Astrocyte (in vitro differentiated cells and primary cell): ENCODE measurements around the gene RGS17. TPM values are rescaled to one million over a fixed set of nuclear protein-coding genes. Genes with fewer than 3 reads are reported as not detected.
"Not testable (repeated sequence)": the region's sequence is repeated elsewhere in the genome, so short reads cannot be mapped to it uniquely, and the experiment has no call there.

Experiments
- DNase-seq: peaks from one replicate; pipeline ENCODE4 v3.0.0-alpha.2; 2010; ENCODE audit warnings: low read depth
- FAIRE-seq: peaks from 2 replicates; lab custom pipeline; 2011; peaks lifted over from hg19 to GRCh38; lab: Jason Lieb, UNC
- H2AFZ ChIP-seq: 2 replicates; pipeline ENCODE4 v1.6.0; 2012; ENCODE audit warnings: low read depth, low read length, inconsistent platforms
- H3K27ac ChIP-seq: 2 replicates; pipeline ENCODE4 v1.5.1; 2011; ENCODE audit warnings: low read depth, low read length, inconsistent platforms
- H3K27me3 ChIP-seq: 2 replicates; pipeline ENCODE4 v1.6.0; 2011; ENCODE audit warnings: low read length, inconsistent platforms; ENCODE audit not compliant: insufficient read depth
- H3K36me3 ChIP-seq: 2 replicates; pipeline ENCODE4 v1.5.1; 2011; ENCODE audit warnings: low read length, inconsistent platforms; ENCODE audit not compliant: insufficient read depth
- H3K4me1 ChIP-seq: 2 replicates; pipeline ENCODE4 v1.5.1; 2011; ENCODE audit warnings: low read length, inconsistent platforms; ENCODE audit not compliant: insufficient read depth
- H3K4me2 ChIP-seq: 2 replicates; pipeline ENCODE4 v1.6.0; 2012; ENCODE audit warnings: low read length, inconsistent platforms
- H3K4me3 ChIP-seq: 2 replicates; pipeline ENCODE4 v1.5.1; 2011; ENCODE audit warnings: low read depth, mild to moderate bottlenecking, low read length, inconsistent platforms; ENCODE audit not compliant: insufficient read depth
- H3K79me2 ChIP-seq: 2 replicates; pipeline ENCODE4 v1.6.0; 2012; ENCODE audit warnings: mild to moderate bottlenecking, low read length, inconsistent platforms; ENCODE audit not compliant: insufficient read depth
- H3K9ac ChIP-seq: 2 replicates; pipeline ENCODE4 v1.6.0; 2012; ENCODE audit warnings: mild to moderate bottlenecking, low read length, inconsistent platforms
- H3K9me3 ChIP-seq: 2 replicates; pipeline ENCODE4 v1.5.1; 2012; ENCODE audit warnings: low read depth, mild to moderate bottlenecking, low read length, inconsistent platforms; ENCODE audit not compliant: insufficient read depth
- H4K20me1 ChIP-seq: 2 replicates; pipeline ENCODE4 v1.6.0; 2012; ENCODE audit warnings: low read length, inconsistent platforms; ENCODE audit not compliant: insufficient read depth
- H3K27ac Mint-ChIP-seq: one replicate; pipeline ENCODE4 v1.8.0; 2021; ENCODE audit warnings: mild to moderate bottlenecking, mixed read lengths; ENCODE audit not compliant: unreplicated experiment
- H3K27me3 Mint-ChIP-seq: one replicate; pipeline ENCODE4 v1.8.0; 2021; ENCODE audit warnings: low read depth, mixed read lengths; ENCODE audit not compliant: unreplicated experiment
- H3K36me3 Mint-ChIP-seq: one replicate; pipeline ENCODE4 v1.8.0; 2021; ENCODE audit warnings: low read depth, mixed read lengths; ENCODE audit not compliant: unreplicated experiment
- H3K4me1 Mint-ChIP-seq: one replicate; pipeline ENCODE4 v1.8.0; 2021; ENCODE audit warnings: low read depth, mixed read lengths; ENCODE audit not compliant: unreplicated experiment
- H3K4me3 Mint-ChIP-seq: one replicate; pipeline ENCODE4 v1.8.0; 2021; ENCODE audit warnings: mild to moderate bottlenecking, moderate library complexity, mixed read lengths; ENCODE audit not compliant: unreplicated experiment
- H3K9me3 Mint-ChIP-seq: one replicate; pipeline ENCODE4 v1.8.0; 2021; ENCODE audit warnings: mild to moderate bottlenecking, mixed read lengths; ENCODE audit not compliant: unreplicated experiment
- EZH2 ChIP-seq: IDR thresholded peaks from 2 replicates; pipeline ENCODE4 v1.6.1; 2012; ENCODE audit warnings: mild to moderate bottlenecking, low read length, inconsistent platforms; ENCODE audit not compliant: insufficient read depth
- total RNA-seq: library from RNA; stranded (reverse); gene quantifications from 2 replicates; pipeline ENCODE4 v1.2.1, GENCODE V29; 2021
- TF ChIP-seq, protein P1 (sequence below): IDR thresholded peaks from 2 replicates; pipeline ENCODE4 v1.5.1; 2011; ENCODE audit warnings: low read depth, mild to moderate bottlenecking, inconsistent platforms, low read length, moderate library complexity; ENCODE audit not compliant: insufficient read depth

RGS17 gene
- total RNA-seq, 1 donor from 2014 or later, result 3.4 TPM

DNA sequence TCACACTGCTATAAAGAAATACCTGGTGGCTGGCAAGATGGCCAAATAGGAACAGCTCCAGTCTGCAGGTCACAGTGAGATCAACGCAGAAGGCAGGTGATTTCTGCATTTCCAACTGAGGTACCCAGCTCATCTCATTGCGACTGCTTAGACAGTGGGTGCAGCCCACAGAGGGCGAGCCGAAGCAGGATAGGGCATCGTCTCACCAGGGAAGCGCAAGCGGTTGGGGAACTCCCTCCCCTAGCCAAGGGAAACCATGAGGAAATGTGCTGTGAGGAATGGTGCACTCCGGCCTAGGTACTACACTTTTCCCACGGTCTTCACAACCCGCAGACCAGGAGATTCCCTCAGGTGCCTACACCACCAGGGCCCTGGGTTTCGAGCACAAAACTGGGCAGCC lies 20.5 kb downstream of the RGS17 start:
- not testable (repeated sequence) for H2AFZ ChIP-seq, H3K27me3 Mint-ChIP-seq, H3K9ac ChIP-seq, H3K36me3 ChIP-seq, FAIRE-seq, H3K4me1 Mint-ChIP-seq, H3K27me3 ChIP-seq, H4K20me1 ChIP-seq, H3K79me2 ChIP-seq, H3K27ac ChIP-seq, H3K4me3 Mint-ChIP-seq, H3K9me3 ChIP-seq, H3K27ac Mint-ChIP-seq, H3K4me1 ChIP-seq, H3K4me2 ChIP-seq, DNase-seq, H3K36me3 Mint-ChIP-seq, H3K4me3 ChIP-seq
- peaks cover 14% of the 10 kb centered on the region for H3K9me3 Mint-ChIP-seq

DNA sequence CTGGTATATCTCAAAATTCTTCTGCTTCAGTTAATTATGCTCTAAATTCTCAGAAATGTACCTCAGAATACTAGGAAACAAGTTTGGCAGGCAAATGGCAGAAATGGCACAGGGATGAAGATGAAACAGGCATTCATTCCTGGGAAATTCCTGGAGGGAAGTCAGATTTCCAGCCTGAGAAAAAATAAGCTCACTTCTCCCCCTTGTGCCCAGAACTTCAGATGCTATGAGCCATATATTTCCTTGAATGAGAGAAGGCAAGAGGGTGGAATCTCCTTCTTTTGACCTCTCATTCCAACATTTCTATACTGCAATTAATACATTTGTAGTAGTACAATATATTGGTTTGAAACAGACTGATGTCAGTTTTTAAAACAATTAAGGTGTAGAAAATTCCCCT lies 22.8 kb downstream of the RGS17 start:
- Histone ChIP-seq H4K20me1 (no peaks in the 10 kb centered on the region), H3K27me3 (no peaks in the 10 kb centered on the region), H2AFZ (no peak overlapping the region), H3K79me2 (no peaks in the 10 kb centered on the region), H3K27ac (no peak overlapping the region), H3K4me3 (no peak overlapping the region), H3K9me3 (no peaks in the 10 kb centered on the region), H3K4me2 (no peak overlapping the region), H3K9ac (no peak overlapping the region), H3K4me1 (no peaks in the 10 kb centered on the region), H3K36me3 (no peaks in the 10 kb centered on the region)
- Mint-ChIP-seq H3K4me1 (peaks cover 12% of the 10 kb centered on the region), H3K9me3 (peaks cover 9% of the 10 kb centered on the region), H3K27ac (no peak overlapping the region), H3K36me3 (no peaks in the 10 kb centered on the region), H3K27me3 (no peaks in the 10 kb centered on the region), H3K4me3 (no peak overlapping the region)
- FAIRE-seq (no peak), DNase-seq (no peak)
- TF ChIP-seq, protein P1, sequence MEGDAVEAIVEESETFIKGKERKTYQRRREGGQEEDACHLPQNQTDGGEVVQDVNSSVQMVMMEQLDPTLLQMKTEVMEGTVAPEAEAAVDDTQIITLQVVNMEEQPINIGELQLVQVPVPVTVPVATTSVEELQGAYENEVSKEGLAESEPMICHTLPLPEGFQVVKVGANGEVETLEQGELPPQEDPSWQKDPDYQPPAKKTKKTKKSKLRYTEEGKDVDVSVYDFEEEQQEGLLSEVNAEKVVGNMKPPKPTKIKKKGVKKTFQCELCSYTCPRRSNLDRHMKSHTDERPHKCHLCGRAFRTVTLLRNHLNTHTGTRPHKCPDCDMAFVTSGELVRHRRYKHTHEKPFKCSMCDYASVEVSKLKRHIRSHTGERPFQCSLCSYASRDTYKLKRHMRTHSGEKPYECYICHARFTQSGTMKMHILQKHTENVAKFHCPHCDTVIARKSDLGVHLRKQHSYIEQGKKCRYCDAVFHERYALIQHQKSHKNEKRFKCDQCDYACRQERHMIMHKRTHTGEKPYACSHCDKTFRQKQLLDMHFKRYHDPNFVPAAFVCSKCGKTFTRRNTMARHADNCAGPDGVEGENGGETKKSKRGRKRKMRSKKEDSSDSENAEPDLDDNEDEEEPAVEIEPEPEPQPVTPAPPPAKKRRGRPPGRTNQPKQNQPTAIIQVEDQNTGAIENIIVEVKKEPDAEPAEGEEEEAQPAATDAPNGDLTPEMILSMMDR, result peak; percentile 33
- TF ChIP-seq EZH2, result no peak

DNA sequence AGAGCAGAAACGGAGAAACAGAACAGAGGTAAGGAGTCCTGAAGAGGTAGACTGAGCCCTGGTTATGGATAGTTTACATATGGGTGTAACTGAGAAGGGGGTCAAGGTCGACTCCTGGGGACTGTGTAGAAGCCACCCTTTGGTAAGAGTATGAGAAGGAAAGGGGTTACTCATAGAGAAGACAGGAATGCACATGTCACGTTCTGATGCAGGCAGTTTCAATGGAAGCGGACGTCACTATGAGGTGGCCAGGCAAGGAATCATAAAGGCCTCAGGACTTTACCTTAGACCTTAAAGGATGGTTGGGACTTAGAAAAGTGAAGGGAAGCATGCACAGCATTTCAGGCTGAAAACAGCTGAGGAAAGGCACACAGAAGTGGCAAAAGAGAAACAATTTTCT lies 25.1 kb downstream of the RGS17 start:
- no peak overlapping the region for H3K27ac Mint-ChIP-seq
- no peak for DNase-seq
- FAIRE-seq, result no peak
- H3K4me2 ChIP-seq, result no peak overlapping the region
- no peaks in the 10 kb centered on the region for H3K27me3 ChIP-seq
- H3K4me1 Mint-ChIP-seq, result peaks cover 12% of the 10 kb centered on the region
- TF ChIP-seq EZH2, result no peak
- TF ChIP-seq, protein P1, result no peak
- H3K4me3 ChIP-seq, result no peak overlapping the region
- H3K9ac ChIP-seq, result no peak overlapping the region
- H3K36me3 ChIP-seq, result no peaks in the 10 kb centered on the region
- H3K4me1 ChIP-seq, result no peaks in the 10 kb centered on the region
- no peak overlapping the region for H3K4me3 Mint-ChIP-seq
- H3K27me3 Mint-ChIP-seq, result no peaks in the 10 kb centered on the region
- no peak overlapping the region for H3K27ac ChIP-seq
- no peaks in the 10 kb centered on the region for H3K9me3 ChIP-seq
- no peaks in the 10 kb centered on the region for H3K79me2 ChIP-seq
- no peaks in the 10 kb centered on the region for H3K36me3 Mint-ChIP-seq
- no peaks in the 10 kb centered on the region for H4K20me1 ChIP-seq
- H2AFZ ChIP-seq, result no peak overlapping the region
- no peaks in the 10 kb centered on the region for H3K9me3 Mint-ChIP-seq
